B cell (primary cell): Measurements from ENCODE around the gene VCPKMT. TPM values are rescaled to one million over a fixed set of nuclear protein-coding genes. Genes with fewer than 3 reads are reported as not detected.
A peak's percentile ranks its signal among the peaks of the same experiment; 100 is the strongest.

ENCODE experiments used
- ATAC-seq: fragments of 200-7000 bp; cut with Tn5 transposase; one replicate; pipeline ENCODE4 v1.10.0; 2021; ENCODE audit warnings: low read depth, mild to moderate bottlenecking, moderate number of reproducible peaks, moderate library complexity
- CTCF ChIA-PET: fragments of 350-600 bp; sonication (Branson Sonifier 250); formaldehyde crosslinking; loops from one replicate; lab custom pipeline; 2021; ENCODE audit warnings: antibody characterized with exemption, inconsistent platforms; lab: Charles Lee
- POLR2A ChIA-PET: fragments of 350-600 bp; sonication (Branson Sonifier 250); formaldehyde crosslinking; loops from one replicate; lab custom pipeline; 2021; ENCODE audit warnings: antibody characterized with exemption; lab: Charles Lee
- DNase-seq: peaks from one replicate; pipeline ENCODE4 v3.0.0; 2013
- H2AFZ ChIP-seq: 2 replicates; pipeline ENCODE4 v1.6.1; 2012; ENCODE audit warnings: mild to moderate bottlenecking, low read depth, low read length; ENCODE audit not compliant: insufficient read depth, poor library complexity, severe bottlenecking
- H3K27ac ChIP-seq, 2 donors: 1 replicate in 1 of 2; 2 replicates in 1 of 2; pipeline ENCODE4 v1.5.1; 2012 to 2013; ENCODE audit warnings: low read length in 2 of 2, mild to moderate bottlenecking in 2 of 2, moderate library complexity in 1 of 2
- H3K27me3 ChIP-seq, 4 experiments: fragments of 200-600 bp in 1 of 4; sonication (generic) in 1 of 4; replicated peaks in 1 of 4; 1 replicate in 2 of 4; 2 replicates in 2 of 4; pipeline versions ENCODE4 v1.6.1 to v1.7.0; 2013 to 2016; ENCODE audit warnings: low read length in 3 of 4, mild to moderate bottlenecking in 2 of 4, mixed read lengths in 1 of 4, moderate library complexity in 1 of 4; ENCODE audit not compliant: insufficient read depth in 4 of 4, control insufficient read depth in 3 of 4; ENCODE audit errors: control extremely low read depth in 1 of 4
- H3K36me3 ChIP-seq, 2 experiments: replicated peaks in 1 of 2; 1 replicate in 1 of 2; 2 replicates in 1 of 2; pipeline versions ENCODE4 v1.6.1 to v1.7.1; 2013; ENCODE audit warnings: low read length in 1 of 2; ENCODE audit not compliant: insufficient read depth in 2 of 2, control insufficient read depth in 1 of 2; ENCODE audit errors: control extremely low read depth in 1 of 2, extremely low read depth in 1 of 2
- H3K4me1 ChIP-seq, 2 donors: fragments of 200-600 bp in 1 of 2; sonication (generic) in 1 of 2; 1 replicate in 1 of 2; 2 replicates in 1 of 2; pipeline versions ENCODE4 v1.5.1 to v1.6.1; 2013 to 2017; ENCODE audit warnings: low read length in 2 of 2; ENCODE audit not compliant: control insufficient read depth in 2 of 2, insufficient read depth in 2 of 2
- H3K4me2 ChIP-seq: replicated peaks from 2 replicates; pipeline ENCODE3; 2012; ENCODE audit warnings: mild to moderate bottlenecking, low read depth, low read length; ENCODE audit not compliant: poor library complexity, severe bottlenecking
- H3K4me3 ChIP-seq, 5 experiments: fragments of 200-600 bp in 1 of 5; sonication (generic) in 1 of 5; 1 replicate in 3 of 5; 2 replicates in 2 of 5; pipeline versions ENCODE4 v1.5.1 to v1.7.0; 2011 to 2016; ENCODE audit warnings: low read length in 4 of 5, mild to moderate bottlenecking in 4 of 5, low read depth in 2 of 5, control low read depth in 1 of 5, moderate library complexity in 1 of 5; ENCODE audit not compliant: insufficient read depth in 1 of 5; ENCODE audit errors: control extremely low read depth in 1 of 5, extremely low read depth in 1 of 5
- H3K79me2 ChIP-seq: fragments of 200-600 bp; sonication (generic); one replicate; pipeline ENCODE4 v1.6.0; 2016; ENCODE audit warnings: low read length; ENCODE audit not compliant: control insufficient read depth, insufficient read depth
- H3K9ac ChIP-seq: fragments of 200-600 bp; sonication (generic); 2 replicates; pipeline ENCODE4 v1.6.1; 2017; ENCODE audit warnings: mild to moderate bottlenecking, low read length, moderate library complexity
- H3K9me3 ChIP-seq, 3 donors: one replicate each; pipeline versions ENCODE4 v1.6.1 to v1.7.1; 2013; ENCODE audit warnings: low read length in 2 of 3; ENCODE audit not compliant: control insufficient read depth in 2 of 3, insufficient read depth in 1 of 3; ENCODE audit errors: control extremely low read depth in 1 of 3
- H4K20me1 ChIP-seq: 2 replicates; pipeline ENCODE4 v1.6.0; 2012; ENCODE audit warnings: mild to moderate bottlenecking, low read length; ENCODE audit not compliant: insufficient read depth, control insufficient read depth, poor library complexity, severe bottlenecking
- H3K27ac Mint-ChIP-seq: one replicate; pipeline ENCODE4 v1.8.0; 2021; ENCODE audit warnings: mixed read lengths
- H3K27me3 Mint-ChIP-seq: one replicate; pipeline ENCODE4 v1.8.0; 2021; ENCODE audit warnings: mixed read lengths
- H3K4me1 Mint-ChIP-seq: one replicate; pipeline ENCODE4 v1.8.0; 2021; ENCODE audit warnings: mixed read lengths
- H3K4me3 Mint-ChIP-seq: one replicate; pipeline ENCODE4 v1.8.0; 2021; ENCODE audit warnings: mixed read lengths
- H3K9me3 Mint-ChIP-seq: one replicate; pipeline ENCODE4 v1.8.0; 2022; ENCODE audit warnings: mixed read lengths; ENCODE audit not compliant: insufficient read depth
- EZH2 ChIP-seq: IDR thresholded peaks from 2 replicates; pipeline ENCODE4 v1.6.1; 2012; ENCODE audit warnings: borderline replicate concordance, low read depth, mild to moderate bottlenecking, moderate library complexity, low read length; ENCODE audit not compliant: insufficient read depth, poor library complexity, severe bottlenecking
- WGBS: methylation state at CpG from one replicate; pipeline ENCODE4 v1.1.5; 2013; ENCODE audit warnings: missing lambda C conversion rate; ENCODE audit not compliant: insufficient coverage; 5-methylcytosine and 5-hydroxymethylcytosine counted together
- intact Hi-C: fragments of 100-400 bp; cut with micrococcal nuclease; formaldehyde crosslinking; loops from one replicate; pipeline ENCODE4 v1.10.0; 2022
- polyA plus RNA-seq: library from polyadenylated mRNA; depleted of rRNA; stranded (reverse); fragments of >200 nt; gene quantifications from 2 replicates; pipeline ENCODE4 v1.2.3, GENCODE V29; 2012
- total RNA-seq, 2 donors: library from RNA; stranded (reverse); fragments of 120-200 nt in 1 of 2; gene quantifications; 1 replicate in 1 of 2; 2 replicates in 1 of 2; pipeline versions ENCODE4 v1.2.3 to v1.2.4, GENCODE V29; 2013 to 2022
- TF ChIP-seq, protein P1 (sequence below): fragments of 200-600 bp; IDR thresholded peaks from one replicate; pipeline ENCODE4 v1.8.0; 2022; ENCODE audit warnings: antibody characterized with exemption, mild to moderate bottlenecking

VCPKMT gene
- total and polyA plus RNA-seq, 2 donors (not counting 1 experiment from before 2014, with no cell fraction given), result 27.1 to 40.3 TPM

DNA sequence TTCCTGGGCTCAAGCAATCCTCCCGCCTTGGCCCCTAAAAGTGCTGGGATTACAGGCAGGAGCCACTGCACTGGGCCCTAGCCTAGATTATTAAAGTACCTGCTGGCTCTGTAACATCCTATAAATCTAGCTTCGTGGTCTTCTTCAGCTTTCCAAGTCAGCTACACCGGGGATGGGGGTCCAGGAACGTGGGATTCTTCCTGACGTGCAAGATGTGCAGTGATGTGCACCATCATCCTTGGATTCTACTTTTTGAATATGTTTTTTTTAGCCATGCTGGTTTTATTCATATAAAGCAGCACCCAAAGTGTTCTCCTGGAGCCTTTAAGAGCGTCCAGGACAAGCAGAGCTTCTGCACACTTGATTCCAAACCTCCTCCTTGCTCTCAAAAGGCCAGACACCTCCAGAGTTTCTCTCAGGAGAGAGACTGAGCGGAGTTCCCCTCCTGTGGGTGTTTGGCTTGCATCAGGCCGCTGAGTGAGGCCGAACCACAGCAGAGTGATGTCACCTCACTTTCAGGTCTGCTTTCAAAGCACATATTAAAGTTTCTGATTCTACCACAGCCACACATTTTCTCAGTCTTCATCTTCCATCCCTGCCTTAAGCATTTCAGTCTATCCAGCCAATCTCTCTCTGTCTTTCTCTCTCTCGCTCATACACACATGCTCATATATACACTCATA is 33.4 kb downstream of the VCPKMT start:
- intact Hi-C loops, result loop anchor here (1.0 to 2.0 kb wide), 3 partner anchors 8 to 22 kb away; no protein-coding TSS in a partner anchor
- Histone ChIP-seq H3K79me2 (peaks cover 26% of the 10 kb centered on the region), H3K4me1 (peaks cover 72 to 78% of the 10 kb centered on the region in 2 donors), H3K27me3 (no peaks in the 10 kb centered on the region), H3K4me3 (peak overlapping the region in 3 of 5 experiments; percentile 10 to 57 (median 18)), H3K9me3 (no peaks in the 10 kb centered on the region), H4K20me1 (no peaks in the 10 kb centered on the region), H3K9ac (peak overlapping the region; percentile 69), H3K36me3 (peaks cover 0 to under 1% of the 10 kb centered on the region in 2 experiments), H3K27ac (peak overlapping the region; percentile 95 to 100), H2AFZ (peak overlapping the region; percentile 35), H3K4me2 (peak overlapping the region; percentile 68)
- WGBS, result 33% methylated on average over 6 of the region's 10 CpGs
- ChIA-PET CTCF (interaction anchor here (1.0 to 3.6 kb wide), 15 partner anchors 11 to 230 kb away, joined by 3 to 27 read pairs (median 6); partner anchors contain the start of gene NEMF), POLR2A (interaction anchor here (0.7 to 2.9 kb wide), 12 partner anchors 8 to 220 kb away, joined by 3 to 32 read pairs (median 4); partner anchors contain the start of gene VCPKMT)
- Mint-ChIP-seq H3K27ac (peak overlapping the region; percentile 96), H3K4me3 (peak overlapping the region; percentile 77), H3K9me3 (no peaks in the 10 kb centered on the region), H3K4me1 (peaks cover 80% of the 10 kb centered on the region), H3K27me3 (no peaks in the 10 kb centered on the region)
- ATAC-seq (peak; percentile 65), DNase-seq (peak; percentile 91)
- TF ChIP-seq, protein P1, sequence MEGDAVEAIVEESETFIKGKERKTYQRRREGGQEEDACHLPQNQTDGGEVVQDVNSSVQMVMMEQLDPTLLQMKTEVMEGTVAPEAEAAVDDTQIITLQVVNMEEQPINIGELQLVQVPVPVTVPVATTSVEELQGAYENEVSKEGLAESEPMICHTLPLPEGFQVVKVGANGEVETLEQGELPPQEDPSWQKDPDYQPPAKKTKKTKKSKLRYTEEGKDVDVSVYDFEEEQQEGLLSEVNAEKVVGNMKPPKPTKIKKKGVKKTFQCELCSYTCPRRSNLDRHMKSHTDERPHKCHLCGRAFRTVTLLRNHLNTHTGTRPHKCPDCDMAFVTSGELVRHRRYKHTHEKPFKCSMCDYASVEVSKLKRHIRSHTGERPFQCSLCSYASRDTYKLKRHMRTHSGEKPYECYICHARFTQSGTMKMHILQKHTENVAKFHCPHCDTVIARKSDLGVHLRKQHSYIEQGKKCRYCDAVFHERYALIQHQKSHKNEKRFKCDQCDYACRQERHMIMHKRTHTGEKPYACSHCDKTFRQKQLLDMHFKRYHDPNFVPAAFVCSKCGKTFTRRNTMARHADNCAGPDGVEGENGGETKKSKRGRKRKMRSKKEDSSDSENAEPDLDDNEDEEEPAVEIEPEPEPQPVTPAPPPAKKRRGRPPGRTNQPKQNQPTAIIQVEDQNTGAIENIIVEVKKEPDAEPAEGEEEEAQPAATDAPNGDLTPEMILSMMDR, result no peak
- TF ChIP-seq EZH2, result no peak
